ENCODE measurements around the gene OR10R2.
"Not testable (repeated sequence)": the region's sequence is repeated elsewhere in the genome, so short reads cannot be mapped to it uniquely, and the experiment has no call there.

Gene OR10R2, protein sequence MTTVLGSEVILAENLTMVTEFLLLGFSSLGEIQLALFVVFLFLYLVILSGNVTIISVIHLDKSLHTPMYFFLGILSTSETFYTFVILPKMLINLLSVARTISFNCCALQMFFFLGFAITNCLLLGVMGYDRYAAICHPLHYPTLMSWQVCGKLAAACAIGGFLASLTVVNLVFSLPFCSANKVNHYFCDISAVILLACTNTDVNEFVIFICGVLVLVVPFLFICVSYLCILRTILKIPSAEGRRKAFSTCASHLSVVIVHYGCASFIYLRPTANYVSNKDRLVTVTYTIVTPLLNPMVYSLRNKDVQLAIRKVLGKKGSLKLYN

DNA sequence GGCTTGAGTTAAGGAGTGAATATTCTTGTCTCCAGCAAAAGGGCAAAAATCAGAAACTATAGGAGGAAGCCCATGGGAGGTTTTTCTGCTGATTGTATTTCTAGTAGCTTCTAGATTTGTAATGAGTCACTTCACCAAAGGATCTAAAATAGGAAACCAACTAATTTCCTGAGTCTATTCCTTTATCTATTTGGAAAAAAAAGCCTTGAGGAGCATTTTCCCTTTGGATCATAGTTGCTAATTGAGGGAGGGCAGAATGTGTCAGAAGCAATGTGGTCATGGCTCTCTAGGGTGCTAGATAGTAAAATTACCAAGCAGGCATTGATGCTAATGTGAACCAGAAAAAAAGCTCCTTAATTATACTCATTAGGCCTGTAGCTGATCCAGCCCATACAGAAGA lies at the start of gene OR10R2:
Gene OR10R2, plus strand, starts transcription at position 301 of the 400 bp plus-strand sequence. CDS start 106 bp downstream, outside the sequence.
- DNase-seq (ENCODE audit: low read depth), result no peak

DNA sequence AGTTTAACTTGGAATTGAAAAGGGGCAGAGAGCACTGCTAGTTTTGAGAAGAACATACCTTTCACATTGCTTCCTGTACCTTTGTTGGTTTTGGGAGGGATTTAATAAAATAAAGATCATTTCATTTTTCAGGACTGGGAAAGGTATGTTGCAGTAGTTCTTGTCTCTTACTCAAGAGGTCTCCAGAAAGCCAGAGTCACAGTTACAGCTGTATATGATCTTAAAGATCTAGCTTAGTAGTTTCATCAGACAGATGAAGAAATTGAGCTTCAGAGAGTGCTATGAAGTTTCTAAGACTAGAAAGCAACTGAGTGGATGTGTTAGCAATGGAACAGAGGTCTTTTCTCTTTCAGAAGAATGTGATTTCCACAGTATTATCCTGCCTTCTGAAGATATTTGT lies 47.0 kb upstream of the OR10R2 start:
- no peak for DNase-seq (ENCODE audit: low read depth)

DNA sequence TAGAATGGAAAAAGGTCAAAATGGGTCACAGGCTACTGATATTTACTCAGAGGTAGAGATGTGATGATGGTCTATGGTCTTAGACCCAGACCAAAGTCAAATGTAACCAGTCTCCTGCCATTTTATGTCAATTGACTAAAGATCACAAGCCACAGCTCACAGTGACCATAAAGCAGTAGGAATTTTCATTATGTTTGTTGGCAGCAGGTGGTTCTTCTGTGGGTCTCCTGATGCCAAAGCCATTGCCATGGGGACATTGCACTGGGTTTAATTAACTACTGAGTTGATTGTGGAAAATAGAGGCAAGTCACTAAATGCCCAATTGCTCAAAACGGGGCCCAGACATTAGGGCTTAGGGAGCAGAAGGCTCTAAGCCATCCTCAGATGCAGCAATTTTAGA lies 45.9 kb upstream of the OR10R2 start, which contains the start of gene OR10K2:
Gene OR10K2, minus strand, starts transcription at position 101 of the 400 bp plus-strand sequence. CDS start 5,371 bp downstream, outside the sequence.
- no peak for DNase-seq (ENCODE audit: low read depth)

DNA sequence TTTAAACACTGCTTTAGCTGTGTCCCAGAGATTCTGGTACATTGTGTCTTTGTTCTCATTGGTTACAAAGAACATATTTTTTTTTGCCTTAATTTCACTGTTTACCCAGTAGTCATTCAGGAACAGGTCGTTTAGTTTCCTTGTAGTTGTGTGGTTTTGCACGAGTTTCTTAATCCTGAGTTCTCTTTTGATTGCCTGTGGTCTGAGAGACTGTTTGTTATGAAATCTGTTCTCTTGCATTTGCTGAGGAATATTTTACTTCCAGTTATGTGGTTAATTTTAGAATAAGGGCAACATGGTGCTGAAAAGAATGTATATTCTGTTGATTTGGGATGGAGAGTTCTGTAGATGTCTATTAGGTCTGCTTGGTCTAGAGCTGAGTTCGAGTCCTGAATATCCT lies 41.9 kb upstream of the OR10R2 start:
- not testable (repeated sequence) for DNase-seq (ENCODE audit: low read depth)

DNA sequence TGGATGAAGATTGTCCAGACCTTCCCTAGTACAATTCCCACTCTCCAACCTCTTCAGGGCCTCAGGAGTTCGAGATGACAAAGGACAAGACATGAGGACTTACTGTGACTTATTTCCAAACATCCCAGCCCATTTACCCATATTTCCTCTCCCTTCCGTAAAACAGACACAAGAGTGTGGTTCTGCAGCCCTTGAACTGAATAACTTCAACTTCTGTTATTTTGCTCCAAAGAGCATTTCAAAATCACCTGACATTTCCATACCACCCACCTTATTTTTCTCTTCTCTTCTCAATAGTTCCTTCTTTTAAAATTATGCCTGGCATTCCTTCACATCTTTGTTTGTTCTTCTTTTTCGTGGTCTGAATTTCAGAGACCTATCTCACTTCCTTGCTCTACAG lies 37.3 kb upstream of the OR10R2 start:
- no peak for DNase-seq (ENCODE audit: low read depth)

DNA sequence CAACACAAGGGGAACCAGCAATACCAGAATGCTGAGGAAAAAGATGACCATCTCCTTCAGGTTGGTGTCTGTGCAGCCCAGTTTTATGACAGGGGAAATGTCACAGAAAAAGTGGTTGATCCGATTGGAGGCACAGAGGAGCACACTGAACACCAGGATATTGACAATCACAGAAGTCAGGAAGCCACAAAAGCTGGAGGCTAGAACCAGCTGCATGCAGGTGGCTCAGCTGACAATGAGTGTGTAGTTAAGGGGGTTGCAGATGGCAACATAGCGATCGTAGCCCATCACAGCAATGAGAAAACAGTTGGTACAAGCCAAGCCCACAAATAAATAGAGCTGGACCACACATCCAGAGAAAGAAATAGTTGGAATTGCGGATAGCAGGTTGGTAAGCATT lies 26.6 kb upstream of the OR10R2 start:
- DNase-seq (ENCODE audit: low read depth), result no peak

DNA sequence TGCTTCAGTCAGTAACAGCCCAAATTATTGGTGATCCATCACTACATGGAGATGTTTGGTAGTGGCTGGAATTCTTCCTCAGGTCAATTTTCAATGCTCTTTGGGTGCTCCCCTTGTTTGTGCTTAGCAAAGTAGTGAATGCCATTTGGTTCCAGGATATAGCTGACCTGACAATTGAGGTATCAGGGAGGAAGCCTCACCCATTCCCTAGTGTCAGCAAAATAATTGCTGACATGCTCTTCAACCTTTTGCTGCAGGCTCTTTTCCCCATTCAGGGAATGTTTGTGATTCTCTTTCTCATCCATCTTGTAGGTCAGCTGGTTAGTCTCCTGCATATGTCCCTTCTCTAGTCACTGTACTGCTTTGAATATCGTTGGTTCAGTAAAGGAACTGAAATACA lies 17.5 kb upstream of the OR10R2 start:
- no peak for DNase-seq (ENCODE audit: low read depth)

DNA sequence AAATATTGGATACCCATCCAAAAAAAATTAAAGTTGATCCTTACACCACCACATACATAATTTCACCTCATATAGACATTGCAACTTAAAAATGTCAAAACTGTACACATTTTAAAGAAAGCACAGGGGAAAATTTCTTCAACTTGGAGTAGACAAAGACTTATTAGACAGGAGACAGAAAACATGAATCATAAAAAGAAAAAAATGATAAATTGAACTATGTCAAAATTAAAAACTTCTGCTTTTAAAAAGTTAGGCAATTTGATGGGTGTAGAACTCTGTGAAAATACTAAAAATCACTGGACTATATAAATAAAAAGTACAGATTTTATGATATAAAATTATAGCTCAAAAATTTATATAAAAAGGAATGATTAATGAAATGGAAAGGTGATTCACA lies 14.8 kb upstream of the OR10R2 start:
- DNase-seq (ENCODE audit: low read depth), result no peak

DNA sequence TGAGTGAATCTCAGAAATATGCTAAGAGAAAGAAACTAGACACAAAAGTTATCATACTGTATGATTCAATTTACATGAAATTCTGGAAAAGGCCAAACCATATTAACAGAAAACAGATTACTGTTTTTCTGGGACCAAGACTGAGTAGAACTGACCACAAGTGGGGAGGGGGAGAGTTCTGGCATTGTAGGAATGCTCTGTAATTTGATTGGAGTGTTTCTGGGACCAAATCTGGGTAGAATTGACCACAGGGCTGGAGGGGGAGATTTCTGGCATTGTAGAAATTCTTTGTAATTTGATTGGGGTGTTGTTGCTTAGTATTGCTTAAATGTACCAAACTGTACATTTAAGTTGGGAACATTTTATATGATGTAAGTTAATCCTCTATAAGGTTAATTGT lies 13.8 kb upstream of the OR10R2 start:
- DNase-seq (ENCODE audit: low read depth), result no peak

DNA sequence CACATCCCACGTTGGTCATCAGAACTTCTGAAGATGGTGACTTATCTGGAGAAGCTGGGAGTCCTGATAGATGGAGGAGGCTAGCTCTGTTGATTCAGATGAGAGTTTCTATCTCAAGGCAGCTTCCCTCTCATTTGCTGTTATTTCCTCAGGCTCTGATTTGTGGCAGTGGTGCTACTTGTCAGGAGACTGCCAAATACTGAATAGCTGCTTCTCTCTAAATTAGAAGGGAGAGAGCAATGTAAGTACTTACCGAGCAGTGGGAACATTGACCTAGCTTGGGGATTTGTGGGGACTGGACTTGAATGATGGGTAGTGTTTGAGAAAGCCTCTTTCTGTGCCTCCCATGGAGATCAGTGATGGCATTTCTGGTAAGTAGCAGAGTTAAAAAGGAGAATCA lies 10.5 kb upstream of the OR10R2 start, which contains the start of gene OR10K1:
Gene OR10K1, plus strand, starts transcription at position 301 of the 400 bp plus-strand sequence. CDS start 3,728 bp downstream, outside the sequence.
- no peak for DNase-seq (ENCODE audit: low read depth)

DNA sequence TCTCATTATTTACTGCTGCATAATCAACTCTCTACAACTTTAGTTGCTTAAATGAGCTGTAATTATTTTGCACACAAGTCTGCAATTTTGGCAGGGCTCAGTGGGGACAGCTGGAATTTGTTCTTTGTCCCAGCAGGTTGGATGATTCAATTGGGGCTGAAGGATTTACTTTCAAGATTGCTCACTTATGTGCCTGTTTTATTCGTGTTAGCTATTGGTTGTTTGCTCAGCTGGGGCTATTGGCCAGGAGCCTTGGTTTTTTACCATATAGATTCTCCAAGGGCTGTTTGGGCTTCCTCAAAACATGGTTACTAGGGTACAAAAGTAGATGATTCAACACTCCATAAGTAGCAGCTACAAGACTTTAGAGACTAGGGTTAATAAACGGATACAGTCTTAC lies 13.4 kb downstream of the OR10R2 start:
- no peak for DNase-seq (ENCODE audit: low read depth)

DNA sequence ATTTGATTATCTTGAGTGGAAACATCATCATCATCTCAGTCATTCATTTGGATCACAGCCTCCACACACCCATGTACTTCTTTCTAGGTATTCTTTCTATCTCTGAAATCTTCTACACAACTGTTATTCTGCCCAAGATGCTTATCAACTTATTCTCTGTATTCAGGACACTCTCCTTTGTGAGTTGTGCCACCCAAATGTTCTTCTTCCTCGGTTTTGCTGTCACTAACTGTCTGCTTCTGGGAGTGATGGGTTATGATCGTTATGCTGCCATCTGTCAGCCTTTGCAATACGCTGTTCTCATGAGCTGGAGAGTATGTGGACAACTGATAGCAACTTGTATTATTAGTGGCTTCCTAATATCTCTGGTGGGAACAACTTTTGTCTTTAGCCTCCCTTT lies 19.3 kb downstream of the OR10R2 start:
- no peak for DNase-seq (ENCODE audit: low read depth)

DNA sequence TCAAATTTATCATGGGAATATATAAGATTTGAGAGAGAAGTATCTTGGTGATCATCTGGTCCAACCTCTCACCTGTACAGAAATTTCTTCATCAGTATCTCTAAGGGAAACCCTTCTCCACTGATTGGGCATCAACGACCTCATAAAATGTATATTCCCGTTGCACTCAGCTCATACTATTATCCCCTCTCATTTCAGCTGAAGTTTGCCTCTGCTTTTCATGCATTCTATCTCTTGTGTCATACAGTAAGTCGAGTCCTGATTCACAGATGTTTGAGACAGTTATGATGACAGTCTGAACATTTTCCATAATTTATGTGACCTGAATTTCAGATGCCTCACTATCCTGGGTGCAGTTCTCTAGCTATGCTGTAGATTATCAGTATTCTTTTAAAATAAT lies 21.0 kb downstream of the OR10R2 start:
- no peak for DNase-seq (ENCODE audit: low read depth)

DNA sequence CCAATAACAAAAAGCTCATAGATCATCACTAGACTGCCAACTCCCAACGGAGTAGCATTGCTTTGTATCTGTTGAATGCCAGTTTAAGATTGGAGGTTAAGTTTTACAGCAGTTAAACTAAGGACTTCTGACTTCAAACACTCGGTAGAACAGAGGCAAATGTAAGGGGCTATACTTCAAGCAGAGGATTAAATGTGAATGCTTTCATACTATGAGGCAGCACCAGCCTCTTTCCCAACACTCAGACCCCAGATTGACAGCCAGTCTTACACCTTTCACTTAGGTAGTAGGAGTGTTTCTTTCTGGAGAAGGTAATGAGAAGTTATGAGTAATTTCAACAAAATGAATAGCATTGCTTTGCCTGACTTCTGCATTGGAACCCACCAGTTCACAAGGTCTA lies 22.8 kb downstream of the OR10R2 start:
- no peak for DNase-seq (ENCODE audit: low read depth)

DNA sequence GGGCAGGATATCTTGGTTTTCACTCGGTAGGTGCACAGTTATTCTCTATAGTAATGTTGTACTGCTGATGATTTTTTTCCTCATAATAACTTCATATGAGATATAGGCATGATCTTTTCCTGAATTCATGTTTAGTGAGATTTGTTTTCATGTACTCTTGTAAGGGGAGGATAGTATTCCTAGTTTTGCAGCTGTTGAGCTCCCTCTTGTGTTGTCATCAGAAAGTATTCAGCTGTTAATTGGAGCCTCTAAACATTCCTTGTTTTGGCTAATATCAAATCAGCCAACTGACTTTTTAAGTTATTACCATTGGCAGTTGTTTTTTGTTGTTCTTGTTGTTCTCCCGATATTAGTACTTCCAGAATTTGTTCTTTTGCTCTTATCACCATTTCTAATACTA lies 24.4 kb downstream of the OR10R2 start:
- DNase-seq (ENCODE audit: low read depth), result no peak

DNA sequence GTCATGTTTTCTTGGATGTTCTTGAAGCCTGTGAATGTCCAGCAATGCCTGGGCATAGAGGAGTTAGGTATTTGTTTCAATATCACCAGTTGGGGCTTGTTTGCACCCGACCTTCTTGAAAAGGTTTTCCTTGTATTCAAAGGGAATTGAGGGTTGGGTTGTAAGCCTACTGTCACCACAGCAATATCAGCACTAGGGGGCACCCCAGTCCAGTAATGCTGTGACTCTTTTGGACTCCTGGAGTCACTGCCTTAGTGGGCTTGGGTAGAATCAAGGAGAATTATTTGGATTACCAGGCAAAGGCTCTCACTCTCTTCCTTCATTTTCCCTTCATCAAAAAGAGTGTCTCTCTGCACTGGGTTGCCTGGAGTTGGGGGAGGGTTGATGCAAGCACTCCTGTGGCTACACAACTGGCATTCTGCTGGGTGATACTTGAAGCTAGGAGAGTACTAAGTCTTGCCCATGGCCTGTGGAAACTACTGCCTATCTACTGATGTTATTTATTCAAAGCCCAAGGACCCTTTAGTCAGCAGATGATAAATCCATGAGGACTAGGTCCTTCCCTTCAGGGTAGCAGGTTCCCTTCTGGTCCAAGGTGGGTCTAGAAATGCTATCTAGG lies 34.5 kb downstream of the OR10R2 start:
- DNase-seq (ENCODE audit: low read depth), result no peak

DNA sequence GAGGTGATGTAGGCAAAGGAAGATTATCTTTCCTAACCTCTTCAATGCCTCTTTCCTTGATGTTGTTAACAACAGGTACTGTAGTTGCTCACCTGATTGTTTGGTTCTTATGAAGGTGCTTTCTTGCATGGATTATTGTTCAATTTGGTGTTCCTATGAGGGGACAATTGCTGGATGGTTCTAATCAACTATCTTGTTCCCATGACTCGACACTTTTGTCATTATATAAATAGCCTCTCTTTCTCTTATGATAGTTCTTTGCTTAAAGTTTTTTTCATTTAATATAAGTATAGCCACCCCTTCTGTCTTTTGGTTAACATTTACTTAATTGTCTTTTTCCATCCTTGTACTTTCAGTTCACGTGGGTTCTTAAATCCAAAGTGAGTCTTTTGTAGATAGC lies 35.5 kb downstream of the OR10R2 start:
- DNase-seq (ENCODE audit: low read depth), result no peak

DNA sequence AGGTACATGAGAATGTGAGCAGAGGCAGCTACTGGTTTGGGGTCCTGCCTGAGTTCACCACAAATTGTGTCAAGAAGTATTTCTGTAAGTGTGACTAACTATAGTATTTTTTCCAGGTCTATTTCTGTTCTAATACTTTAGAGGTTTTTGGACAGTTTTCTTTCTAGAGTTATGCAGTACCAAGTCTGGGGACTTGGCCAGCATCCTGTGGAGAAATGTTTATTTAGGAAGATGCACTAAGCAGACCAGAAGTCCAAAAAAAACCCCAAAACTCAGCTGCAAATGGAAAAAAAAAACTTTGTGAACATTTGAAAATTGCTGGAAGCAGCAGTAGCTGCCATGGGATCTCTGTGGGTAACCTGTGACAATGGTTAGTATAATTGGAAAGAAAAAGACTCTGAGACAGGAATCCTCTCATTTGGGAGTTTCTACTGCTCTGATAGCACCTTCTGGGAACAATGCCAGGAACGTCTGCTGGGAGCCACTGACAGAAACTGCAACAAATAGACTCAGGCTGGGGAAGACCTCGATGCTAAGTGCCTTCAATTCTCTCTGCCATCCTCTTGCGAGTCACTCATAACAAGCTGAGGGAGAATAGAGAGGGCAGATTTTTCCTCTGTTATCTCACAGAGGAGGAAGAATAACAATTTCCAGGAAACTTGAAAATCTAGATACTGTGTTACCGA lies 37.6 kb downstream of the OR10R2 start:
- DNase-seq (ENCODE audit: low read depth), result peak; percentile 16

DNA sequence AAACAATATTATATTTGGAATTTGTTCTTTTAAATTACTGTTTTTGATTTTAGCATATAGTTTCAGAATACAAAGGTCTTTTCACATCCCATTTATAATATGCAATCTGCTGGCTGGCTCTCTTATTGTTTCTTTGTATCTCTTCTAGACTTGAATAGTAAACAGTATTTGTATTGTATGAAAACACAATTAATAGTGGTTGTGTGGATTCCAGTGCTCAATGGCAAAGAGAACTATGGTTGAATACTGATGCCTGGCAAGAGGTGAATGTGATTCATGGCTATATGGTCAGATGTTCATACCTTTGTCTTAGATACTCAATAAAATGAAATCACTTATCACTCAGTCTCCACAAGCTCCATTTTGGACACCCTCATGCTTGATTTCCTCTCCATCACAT lies 44.9 kb downstream of the OR10R2 start:
- DNase-seq (ENCODE audit: low read depth), result no peak

DNA sequence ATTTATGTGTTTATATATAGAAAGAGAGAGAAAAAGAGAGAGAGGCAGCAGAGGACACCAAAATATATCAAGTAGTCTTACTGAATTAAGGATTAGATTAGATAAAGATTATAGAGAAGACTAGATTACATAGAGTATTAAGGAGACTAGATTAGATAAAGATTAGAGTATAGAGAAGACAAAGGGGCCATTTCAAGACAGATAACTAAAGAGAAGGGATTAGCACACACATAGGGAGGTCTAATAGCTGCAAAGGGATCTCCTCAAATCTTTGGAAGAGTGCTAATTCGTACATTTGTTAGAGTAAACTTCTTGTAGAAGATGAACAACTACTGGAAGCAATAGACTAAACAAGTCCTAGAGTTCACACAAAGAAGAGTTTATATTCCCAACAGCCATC lies 48.0 kb downstream of the OR10R2 start:
- no peak for DNase-seq (ENCODE audit: low read depth)

DNA sequence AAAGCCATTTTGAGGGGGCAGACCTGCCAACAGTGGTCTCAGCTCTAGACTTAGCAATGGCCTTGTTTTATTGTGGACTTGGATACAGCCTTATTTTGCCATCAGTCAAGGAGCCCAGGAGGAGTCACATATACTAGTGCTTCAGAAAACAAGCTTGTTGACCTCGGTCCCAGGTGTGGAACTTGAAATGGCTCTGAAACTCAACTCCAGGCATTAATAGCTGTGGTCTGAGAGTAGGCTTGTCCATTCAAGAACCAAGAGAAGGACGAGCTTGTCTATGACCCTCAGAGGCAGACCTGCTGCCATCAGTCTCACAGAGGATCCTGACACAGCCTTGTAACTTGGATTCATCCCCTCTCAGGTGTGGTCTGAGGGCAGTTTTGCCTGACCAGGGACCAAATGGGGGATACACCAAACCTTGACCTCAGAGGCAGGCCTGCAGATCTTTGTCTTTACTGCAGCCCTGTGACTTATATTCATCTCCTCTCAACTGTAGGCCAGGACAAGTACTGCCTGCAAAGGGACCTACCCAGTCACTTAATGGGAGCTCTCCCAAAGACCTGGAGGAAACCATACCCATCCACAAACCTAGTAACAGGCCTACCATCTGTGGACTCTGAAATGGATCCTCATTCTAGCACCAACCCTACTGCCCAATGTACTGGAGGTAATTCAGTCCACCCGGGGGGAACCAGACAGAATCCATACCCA lies 49.1 kb downstream of the OR10R2 start:
- no peak for DNase-seq (ENCODE audit: low read depth)

DNA sequence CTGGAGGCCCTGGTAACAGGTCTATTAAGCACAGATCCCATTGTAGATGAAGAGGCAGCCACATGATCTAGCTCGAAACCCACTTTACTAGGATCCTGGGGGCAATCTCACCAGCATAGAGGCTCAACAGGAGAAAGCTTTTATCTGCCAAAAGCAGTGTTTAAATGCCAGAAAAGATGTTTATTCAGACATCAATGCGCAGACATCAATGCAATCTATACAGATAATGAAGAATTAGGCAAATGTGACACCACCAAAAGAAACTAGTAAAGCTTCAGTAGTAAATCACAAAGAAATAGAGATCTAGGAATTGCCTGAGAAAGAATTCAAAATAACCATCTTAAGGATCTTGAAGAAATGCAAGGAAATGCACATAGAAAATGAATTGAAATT lies 49.6 kb downstream of the OR10R2 start:
- DNase-seq (ENCODE audit: low read depth), result no peak
